Eye (tissue), 1 donor: Measurements from ENCODE around the gene PUM1.

Experiments
- DNase-seq: peaks from one replicate; pipeline ENCODE4 v3.0.0-alpha.2; 2015

The PUM1 gene

DNA sequence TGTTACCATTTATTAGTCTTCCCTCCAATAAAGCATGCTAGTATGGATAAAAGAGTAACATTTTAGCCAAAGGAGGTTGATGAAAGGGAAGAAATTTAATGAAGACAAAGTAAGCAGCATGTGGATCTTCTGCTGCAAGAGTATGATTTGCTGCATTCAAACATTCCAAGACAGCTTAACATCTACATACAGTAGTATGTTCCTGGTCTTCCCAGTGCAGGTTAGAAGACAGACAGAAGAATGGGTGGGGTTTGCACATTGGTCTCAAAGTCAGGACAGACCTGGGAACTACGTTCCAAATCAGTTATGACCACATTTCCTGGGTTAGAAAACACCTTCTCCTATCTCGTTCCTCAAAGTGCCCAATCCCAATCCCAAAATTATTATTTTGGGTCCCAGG is 43.3 kb downstream of the PUM1 start:
- no peak for DNase-seq

GRCh38 chr1:31020007-31020790 is 45.3 kb downstream of the PUM1 start:
- DNase-seq, result peak; percentile 18

DNA sequence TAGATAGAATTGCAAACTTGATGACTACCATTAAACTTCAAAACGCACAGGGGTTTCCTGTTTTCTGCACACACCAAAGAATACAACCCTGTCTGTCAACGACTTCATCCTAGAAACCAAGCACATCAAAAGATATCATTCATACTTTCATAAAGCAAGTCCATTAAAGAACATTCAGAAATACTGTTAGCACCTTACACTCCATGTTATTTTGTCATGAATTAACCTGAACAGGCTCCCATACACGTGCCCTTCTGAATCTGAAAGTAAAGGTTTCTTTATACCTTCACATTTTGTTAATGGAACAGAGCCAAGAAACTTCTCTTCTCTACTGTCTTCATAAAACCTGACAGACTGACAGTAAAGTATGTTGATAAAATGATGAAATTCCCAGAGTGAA is 46.1 kb downstream of the PUM1 start:
- DNase-seq, result no peak

DNA sequence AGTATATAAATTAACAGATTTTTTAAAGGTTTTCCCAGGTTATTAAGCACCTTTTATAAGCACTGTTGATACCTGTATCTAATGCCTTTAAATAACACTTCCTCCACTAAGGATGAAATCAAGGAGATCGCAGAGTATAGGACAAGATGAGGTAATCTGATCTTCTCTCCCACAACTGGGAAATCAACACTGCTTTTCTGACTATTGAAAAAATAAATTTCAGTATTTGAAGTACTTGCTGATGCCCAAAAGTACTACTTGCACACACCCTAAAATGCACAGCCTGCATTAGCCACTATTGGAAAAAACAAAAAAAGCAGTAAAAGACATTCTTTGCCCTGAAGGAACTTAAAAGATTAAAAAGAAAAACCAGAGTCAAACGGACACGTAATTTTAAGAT is 48.6 kb downstream of the PUM1 start:
- no peak for DNase-seq

GRCh38 chr1:31013187-31013864 is 52.2 kb downstream of the PUM1 start:
- DNase-seq, result no peak

DNA sequence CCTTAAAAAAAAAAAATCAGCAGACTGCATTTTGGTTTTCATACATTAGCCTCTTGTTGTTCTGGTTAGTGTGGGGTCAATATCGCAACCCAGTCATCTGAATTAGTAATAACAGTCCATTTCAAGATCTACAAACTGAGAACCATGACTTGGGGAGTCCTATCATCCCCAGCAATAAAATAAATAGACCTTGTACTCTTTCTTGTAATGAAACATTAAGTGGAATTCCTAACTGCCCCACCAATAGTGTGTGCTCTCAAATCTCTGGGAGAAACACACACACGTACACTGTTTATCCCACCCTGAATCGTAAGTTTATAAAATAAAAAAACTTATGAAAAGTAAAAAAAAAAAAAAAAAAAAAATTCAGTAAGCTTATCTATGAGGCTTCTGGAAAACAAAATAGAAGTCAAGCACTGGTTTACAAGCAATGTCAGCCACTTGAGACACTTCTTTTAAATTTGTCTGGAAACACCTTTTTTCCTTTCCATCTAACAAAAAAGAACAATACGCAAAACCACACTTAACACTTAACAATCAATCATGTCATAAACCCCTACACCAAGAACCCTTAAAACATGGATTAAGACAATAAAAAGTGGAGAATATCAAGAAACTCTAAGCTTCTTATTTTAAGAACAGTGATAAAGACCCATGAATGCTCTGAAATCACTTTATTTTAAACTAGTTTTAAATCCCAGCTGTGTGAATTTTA is 53.1 kb downstream of the PUM1 start:
- DNase-seq, result no peak

- no peak for DNase-seq
Measured at GRCh38 chr1:31011719-31012118, 53.8 kb downstream of the PUM1 start.

DNA sequence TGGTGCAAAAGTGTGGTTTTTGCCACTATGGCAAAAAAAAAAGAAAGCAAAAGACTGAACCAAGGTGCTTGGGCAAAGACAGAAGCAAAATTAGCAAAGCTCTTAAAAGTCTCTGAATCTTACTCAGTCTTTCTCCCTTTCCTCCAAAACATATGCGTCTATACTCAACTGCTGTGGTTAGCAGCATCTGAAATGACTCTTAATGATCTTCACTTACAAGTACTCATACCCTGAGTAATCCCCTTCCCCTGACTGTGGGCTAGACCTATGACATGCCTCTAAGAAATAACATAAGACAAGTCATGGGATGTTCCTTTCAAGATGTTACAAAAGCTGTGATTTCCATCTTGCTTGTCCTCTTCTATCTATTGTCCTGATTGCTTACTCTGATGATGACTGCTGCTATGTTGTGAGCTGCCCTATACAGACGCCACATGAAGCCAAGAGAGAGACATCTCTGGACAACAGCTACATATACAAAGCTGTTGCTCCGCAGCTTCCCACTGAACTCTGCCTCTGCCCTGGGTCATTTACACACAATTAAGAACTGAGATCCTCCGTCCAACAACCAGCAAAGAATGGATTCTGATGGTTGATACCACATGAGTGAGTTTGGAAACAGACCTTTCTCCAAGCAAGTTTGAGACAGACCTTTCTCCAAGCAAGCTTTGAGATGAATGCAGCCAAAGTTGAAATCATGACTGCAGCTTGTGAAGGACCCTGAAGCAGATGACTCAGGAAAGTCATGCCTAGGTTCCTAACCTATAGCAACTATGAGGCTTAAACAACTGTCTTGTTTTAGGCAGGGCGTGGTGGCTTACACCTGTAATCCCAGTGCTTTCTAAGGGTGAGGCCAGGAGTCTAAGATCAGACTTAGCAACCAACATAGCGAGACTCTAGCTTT is 55.2 kb downstream of the PUM1 start:
- no peak for DNase-seq

DNA sequence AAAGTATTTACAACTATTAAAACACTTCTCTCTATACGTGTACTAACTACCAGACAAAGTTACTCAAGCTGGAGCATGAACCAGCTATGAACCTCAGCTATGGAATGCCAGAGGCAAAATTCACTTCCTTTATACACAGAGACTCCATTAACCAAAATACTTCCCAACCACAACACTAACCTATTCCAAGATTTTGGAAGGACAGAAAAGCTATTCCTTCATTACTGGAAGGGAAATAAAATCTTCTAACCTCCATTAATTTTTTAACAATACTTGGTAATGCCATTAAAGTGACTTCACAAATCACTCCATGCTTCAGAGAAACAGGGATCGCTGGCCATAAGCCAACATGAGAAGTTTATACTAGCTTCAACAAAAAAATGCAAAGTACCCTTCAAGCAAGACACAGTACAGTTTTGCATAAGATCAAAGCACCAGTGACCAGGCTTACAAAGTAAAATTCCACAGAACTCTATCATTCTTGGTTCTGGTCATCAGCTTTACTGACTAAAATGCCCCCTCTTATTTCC is 58.0 kb downstream of the PUM1 start:
- DNase-seq, result peak; percentile 31

GRCh38 chr1:31006747-31007146 is 58.8 kb downstream of the PUM1 start:
- no peak for DNase-seq

DNA sequence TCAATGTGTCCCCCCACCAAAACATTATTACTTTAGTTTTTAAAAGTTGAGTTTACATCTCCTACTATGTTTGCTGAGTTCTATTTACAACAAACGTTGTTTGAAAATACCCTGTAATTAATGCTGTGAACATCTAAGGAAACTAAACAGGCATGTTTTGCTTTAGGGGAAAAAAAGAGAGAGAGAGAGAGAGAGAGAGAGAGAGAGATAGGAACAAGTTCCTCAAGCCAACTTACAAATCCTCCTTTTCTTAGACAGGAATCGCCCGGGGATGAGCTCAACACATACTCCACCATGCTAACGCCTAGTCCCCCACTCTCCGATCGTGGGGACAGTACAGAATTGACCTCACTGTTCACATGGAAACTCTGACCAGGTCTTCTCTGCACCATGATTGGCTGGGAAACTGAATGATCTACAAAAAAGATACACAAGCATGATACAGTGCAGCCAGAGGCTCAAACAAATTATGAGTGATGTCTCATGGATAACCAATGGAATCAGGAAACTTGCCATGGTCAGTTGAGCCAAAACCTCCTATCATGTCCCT is 59.8 kb downstream of the PUM1 start:
- no peak for DNase-seq

GRCh38 chr1:31005198-31005597 is 60.3 kb downstream of the PUM1 start:
- no peak for DNase-seq

GRCh38 chr1:31004231-31004621 is 61.3 kb downstream of the PUM1 start:
- DNase-seq, result no peak

GRCh38 chr1:31003613-31004230 is 61.8 kb downstream of the PUM1 start:
- no peak for DNase-seq

DNA sequence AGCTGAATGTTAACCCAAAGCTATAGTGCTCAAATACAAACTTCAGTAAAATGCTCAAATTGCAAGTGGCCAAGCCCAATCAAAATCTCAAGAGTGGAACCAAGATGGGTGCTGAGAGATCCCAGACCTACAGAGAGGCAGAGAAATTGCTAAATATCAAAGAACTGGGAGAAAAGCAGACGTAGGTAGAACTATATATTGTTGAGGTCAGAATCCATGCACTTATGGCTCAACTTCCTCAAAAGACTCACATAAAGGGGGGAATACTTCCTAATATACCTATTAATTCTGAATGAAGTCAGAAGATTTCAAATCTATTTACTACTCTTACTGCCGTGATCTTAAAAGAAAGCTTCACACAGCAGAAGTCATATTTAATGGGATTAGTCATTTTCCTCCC is 65.2 kb downstream of the PUM1 start:
- no peak for DNase-seq

GRCh38 chr1:30998887-30999286 is 66.6 kb downstream of the PUM1 start:
- DNase-seq, result no peak

- DNase-seq, result no peak
Measured at GRCh38 chr1:30998171-30998570, 67.3 kb downstream of the PUM1 start.

GRCh38 chr1:30997463-30998057 is 68.0 kb downstream of the PUM1 start:
- no peak for DNase-seq

GRCh38 chr1:30995990-30996612 is 69.4 kb downstream of the PUM1 start:
- no peak for DNase-seq

- no peak for DNase-seq
Measured at GRCh38 chr1:30991862-30992606, 73.5 kb downstream of the PUM1 start.
